H1 (cell line): Measurements from ENCODE around the gene KIR2DL1. TPM values are rescaled to one million over a fixed set of nuclear protein-coding genes. Genes with fewer than 3 reads are reported as not detected.

Experiments
- CTCF ChIA-PET: fragments of 300-600 bp; sonication (Branson Sonifier 250); formaldehyde crosslinking; loops from one replicate; lab custom pipeline; 2021; ENCODE audit not compliant: partially characterized antibody; lab: Charles Lee
- POLR2A ChIA-PET: fragments of 300-600 bp; sonication (Branson Sonifier 250); formaldehyde crosslinking; loops from one replicate; lab custom pipeline; 2021; ENCODE audit warnings: inconsistent platforms; ENCODE audit not compliant: partially characterized antibody; lab: Charles Lee
- DNase-seq, 2 experiments: peaks; one replicate each; pipeline versions ENCODE4 v3.0.0 to v3.0.0-alpha.2; 2010 to 2022; ENCODE audit warnings: low spot score in 2 of 2, low read depth in 1 of 2, mixed read lengths in 1 of 2
- FAIRE-seq: peaks from 2 replicates; lab custom pipeline; 2011; peaks lifted over from hg19 to GRCh38; lab: Jason Lieb, UNC
- H2AFZ ChIP-seq: 2 replicates; pipeline ENCODE4 v1.8.1; 2012; ENCODE audit warnings: low read length, inconsistent platforms
- H2AK5ac ChIP-seq: 2 replicates; pipeline ENCODE4 v1.6.1; 2013; ENCODE audit warnings: low read depth, low read length
- H2BK120ac ChIP-seq: replicated peaks from 2 replicates; pipeline ENCODE3; 2013; ENCODE audit warnings: low read depth, low read length, inconsistent platforms
- H2BK12ac ChIP-seq: 2 replicates; pipeline ENCODE4 v1.6.1; 2013; ENCODE audit warnings: low read depth, low read length
- H2BK15ac ChIP-seq: 2 replicates; pipeline ENCODE4 v1.6.1; 2013; ENCODE audit warnings: low read length
- H2BK20ac ChIP-seq: 2 replicates; pipeline ENCODE4 v1.6.1; 2013; ENCODE audit warnings: low read length
- H2BK5ac ChIP-seq: 2 replicates; pipeline ENCODE4 v1.6.1; 2013; ENCODE audit warnings: low read depth, low read length
- H3K14ac ChIP-seq: 2 replicates; pipeline ENCODE4 v1.6.1; 2013; ENCODE audit warnings: inconsistent platforms; ENCODE audit not compliant: insufficient read length
- H3K18ac ChIP-seq: 2 replicates; pipeline ENCODE4 v1.6.1; 2013; ENCODE audit warnings: low read length; ENCODE audit errors: extremely low read depth
- H3K23ac ChIP-seq: 2 replicates; pipeline ENCODE4 v1.6.1; 2013; ENCODE audit warnings: inconsistent platforms; ENCODE audit not compliant: insufficient read length
- H3K23me2 ChIP-seq: 2 replicates; pipeline ENCODE4 v1.6.1; 2013; ENCODE audit warnings: low read depth, low read length
- H3K27ac ChIP-seq: 2 replicates; pipeline ENCODE4 v1.6.1; 2011; ENCODE audit warnings: low read depth, low read length, inconsistent platforms
- H3K27me3 ChIP-seq, 4 experiments: replicated peaks in 1 of 4; 1 replicate in 1 of 4; 2 replicates in 3 of 4; pipeline versions ENCODE4 v1.6.1 to v1.8.1; 2011 to 2013; ENCODE audit warnings: low read length in 3 of 4, mild to moderate bottlenecking in 3 of 4, inconsistent platforms in 2 of 4, mixed read lengths in 2 of 4, moderate library complexity in 1 of 4; ENCODE audit not compliant: control insufficient read depth in 3 of 4, insufficient read depth in 3 of 4; ENCODE audit errors: extremely low read depth in 1 of 4
- H3K36me3 ChIP-seq, 4 experiments: 2 replicates each; pipeline versions ENCODE4 v1.6.1 to v1.8.1; 2011 to 2013; ENCODE audit warnings: mild to moderate bottlenecking in 4 of 4, low read length in 3 of 4, moderate library complexity in 2 of 4, control low read depth in 1 of 4, inconsistent platforms in 1 of 4; ENCODE audit not compliant: insufficient read depth in 4 of 4, control insufficient read depth in 2 of 4
- H3K4ac ChIP-seq: replicated peaks from 2 replicates; pipeline ENCODE3; 2013; ENCODE audit warnings: low read length, low read depth, mixed read lengths, inconsistent platforms; ENCODE audit not compliant: insufficient read length
- H3K4me1 ChIP-seq, 4 experiments: replicated peaks in 1 of 4; 1 replicate in 1 of 4; 2 replicates in 3 of 4; pipeline versions ENCODE4 v1.6.1 to v1.8.1; 2011 to 2013; ENCODE audit warnings: low read length in 3 of 4, inconsistent platforms in 2 of 4, mixed read lengths in 1 of 4; ENCODE audit not compliant: insufficient read depth in 4 of 4, control insufficient read depth in 3 of 4
- H3K4me2 ChIP-seq, 2 experiments: 2 replicates each; pipeline versions ENCODE4 v1.6.1 to v1.8.1; 2011 to 2013; ENCODE audit warnings: low read depth in 2 of 2, low read length in 2 of 2, control low read depth in 1 of 2, inconsistent platforms in 1 of 2, mild to moderate bottlenecking in 1 of 2; ENCODE audit not compliant: insufficient read depth in 1 of 2
- H3K4me3 ChIP-seq, 4 experiments: fragments of 200-600, 300-600 bp in 1 of 4; sonication (generic), shearing (Covaris generic), sonication (Bioruptor Twin) in 1 of 4; 2 replicates each; pipeline versions ENCODE4 v1.5.1 to v1.8.1; 2011 to 2016; ENCODE audit warnings: low read length in 4 of 4, low read depth in 3 of 4, control low read depth in 2 of 4, inconsistent platforms in 2 of 4, mild to moderate bottlenecking in 2 of 4, mixed read lengths in 1 of 4, moderate library complexity in 1 of 4; ENCODE audit not compliant: insufficient read depth in 2 of 4; ENCODE audit errors: extremely low read depth in 1 of 4
- H3K56ac ChIP-seq: replicated peaks from 2 replicates; pipeline ENCODE3; 2013; ENCODE audit warnings: low read depth, mild to moderate bottlenecking, mixed read lengths, low read length, inconsistent platforms; ENCODE audit not compliant: insufficient read length
- H3K79me1 ChIP-seq: 2 replicates; pipeline ENCODE4 v1.6.1; 2013; ENCODE audit warnings: low read depth, low read length, control low read depth
- H3K79me2 ChIP-seq, 2 experiments: 2 replicates each; pipeline versions ENCODE4 v1.6.1 to v1.8.1; 2012 to 2013; ENCODE audit warnings: low read length in 2 of 2, mild to moderate bottlenecking in 2 of 2, inconsistent platforms in 1 of 2; ENCODE audit not compliant: insufficient read depth in 2 of 2, control insufficient read depth in 1 of 2
- H3K9ac ChIP-seq, 4 experiments: replicated peaks in 1 of 4; 1 replicate in 1 of 4; 2 replicates in 3 of 4; pipeline versions ENCODE4 v1.6.1 to v1.8.1; 2011 to 2013; ENCODE audit warnings: low read depth in 3 of 4, low read length in 3 of 4, control low read depth in 2 of 4, mild to moderate bottlenecking in 2 of 4, moderate library complexity in 2 of 4, inconsistent platforms in 1 of 4; ENCODE audit errors: extremely low read depth in 1 of 4
- H3K9me3 ChIP-seq, 2 experiments: 2 replicates each; pipeline versions ENCODE4 v1.6.1 to v1.8.1; 2012 to 2013; ENCODE audit warnings: mild to moderate bottlenecking in 2 of 2, moderate library complexity in 2 of 2, control low read depth in 1 of 2, inconsistent platforms in 1 of 2, low read depth in 1 of 2, low read length in 1 of 2, mixed read lengths in 1 of 2; ENCODE audit not compliant: insufficient read depth in 2 of 2
- H4K20me1 ChIP-seq, 2 experiments: replicated peaks in 1 of 2; 2 replicates each; pipeline versions ENCODE3 to v1.8.1; 2011 to 2013; ENCODE audit warnings: inconsistent platforms in 2 of 2, low read length in 2 of 2, mild to moderate bottlenecking in 1 of 2; ENCODE audit not compliant: insufficient read depth in 2 of 2, control insufficient read depth in 1 of 2
- H4K5ac ChIP-seq: 2 replicates; pipeline ENCODE4 v1.6.1; 2013; ENCODE audit warnings: low read length, low read depth, mixed read lengths, inconsistent platforms; ENCODE audit not compliant: insufficient read length
- H4K8ac ChIP-seq: 2 replicates; pipeline ENCODE4 v1.8.0; 2013; ENCODE audit warnings: mild to moderate bottlenecking, moderate library complexity, low read length, inconsistent platforms; ENCODE audit not compliant: insufficient read depth; ENCODE audit errors: extremely low read depth
- H4K91ac ChIP-seq: replicated peaks from 2 replicates; pipeline ENCODE3; 2013; ENCODE audit warnings: low read length, mixed read lengths, inconsistent platforms; ENCODE audit not compliant: insufficient read length
- ASH2L ChIP-seq: fragments of 200-600, 300-600 bp; sonication (generic); IDR thresholded peaks from one replicate; pipeline ENCODE4 v1.7.1; 2017; ENCODE audit warnings: low read length
- BCL11A ChIP-seq, 2 experiments: IDR thresholded peaks; one replicate each; pipeline ENCODE4 v1.6.1; 2011; ENCODE audit warnings: low read depth in 2 of 2, low read length in 2 of 2, mild to moderate bottlenecking in 2 of 2
- BRCA1 ChIP-seq: IDR thresholded peaks from 2 replicates; pipeline ENCODE4 v1.6.1; 2012; ENCODE audit warnings: low read depth, low read length, improper control_type of control experiment
- E2F6 ChIP-seq: IDR thresholded peaks from 2 replicates; pipeline ENCODE4 v1.6.1; 2012; ENCODE audit warnings: inconsistent platforms
- EZH2 ChIP-seq: fragments of 200-600 bp; sonication (generic); IDR thresholded peaks from 2 replicates; pipeline ENCODE4 v1.7.1; 2012; ENCODE audit warnings: low read depth, mild to moderate bottlenecking, moderate library complexity, low read length, inconsistent platforms; ENCODE audit not compliant: severe bottlenecking
- NANOG ChIP-seq: IDR thresholded peaks from 2 replicates; pipeline ENCODE4 v1.6.1; 2011; ENCODE audit warnings: low read length, low read depth, mild to moderate bottlenecking, inconsistent platforms; ENCODE audit not compliant: insufficient read depth, poor library complexity, severe bottlenecking
- POLR2A ChIP-seq, 2 experiments: IDR thresholded peaks; 1 replicate in 1 of 2; 2 replicates in 1 of 2; pipeline ENCODE4 v1.6.1; 2011; ENCODE audit warnings: low read depth in 2 of 2, low read length in 2 of 2, mild to moderate bottlenecking in 2 of 2; ENCODE audit errors: control extremely low read depth in 1 of 2
- RAD21 ChIP-seq, 2 experiments: IDR thresholded peaks in 1 of 2; conservative IDR thresholded peaks in 1 of 2; 2 replicates each; pipeline ENCODE4 v1.6.1; 2011; ENCODE audit warnings: low read depth in 2 of 2, low read length in 2 of 2, improper control_type of control experiment in 1 of 2, inconsistent platforms in 1 of 2, mild to moderate bottlenecking in 1 of 2, moderate library complexity in 1 of 2
- SAP30 ChIP-seq: fragments of 300-600 bp; sonication (generic); IDR thresholded peaks from 2 replicates; pipeline ENCODE4 v1.7.1; 2012; ENCODE audit warnings: low read length, moderate library complexity, mild to moderate bottlenecking, inconsistent platforms; ENCODE audit not compliant: insufficient read depth, insufficient replicate concordance
- SIN3A ChIP-seq, 2 experiments: IDR thresholded peaks in 1 of 2; conservative IDR thresholded peaks in 1 of 2; 2 replicates each; pipeline ENCODE4 v1.6.1; 2011 to 2012; ENCODE audit warnings: low read length in 2 of 2, improper control_type of control experiment in 1 of 2, low read depth in 1 of 2, mild to moderate bottlenecking in 1 of 2
- SRF ChIP-seq: IDR thresholded peaks from 2 replicates; pipeline ENCODE4 v1.6.1; 2011; ENCODE audit warnings: mild to moderate bottlenecking, low read depth, low read length, moderate library complexity
- TAF1 ChIP-seq: IDR thresholded peaks from 2 replicates; pipeline ENCODE4 v1.6.1; 2011; ENCODE audit warnings: mild to moderate bottlenecking, low read depth, low read length
- TAF7 ChIP-seq: optimal IDR thresholded peaks from 2 replicates; pipeline ENCODE3; 2011; ENCODE audit warnings: low read depth, mild to moderate bottlenecking, inconsistent platforms, low read length, moderate library complexity, borderline replicate concordance
- TBP ChIP-seq: IDR thresholded peaks from 2 replicates; pipeline ENCODE4 v1.6.1; 2011; ENCODE audit warnings: low read depth, low read length, improper control_type of control experiment
- WGBS, 2 experiments: shearing (Covaris generic) in 1 of 2; methylation state at CpG; one replicate each; pipeline versions ENCODE4 v1.1.6 to v1.1.7; 2013 to 2015; ENCODE audit warnings: low lambda C conversion rate in 2 of 2, mixed read lengths in 2 of 2, inconsistent platforms in 1 of 2, low coverage in 1 of 2, missing lambda C conversion rate in 1 of 2; ENCODE audit not compliant: insufficient replicate concordance in 2 of 2, insufficient coverage in 1 of 2, insufficient read length in 1 of 2; ENCODE audit errors: extremely low coverage in 1 of 2, missing lambda C conversion rate in 1 of 2; 5-methylcytosine and 5-hydroxymethylcytosine counted together
- polyA plus RNA-seq, 7 experiments: library from polyadenylated mRNA; depleted of rRNA in 3 of 7; stranded (reverse) in 5 of 7; unstranded in 2 of 7; fragments of >200 nt in 5 of 7; fragments of 200-250 nt in 2 of 7; gene quantifications; 1 replicate in 5 of 7; 2 replicates in 1 of 7; 4 replicates in 1 of 7; pipeline versions ENCODE4 v1.2.1 to v1.2.3, GENCODE V29; 2011 to 2013; ENCODE audit warnings: missing spikeins in 2 of 7, mixed read lengths in 2 of 7
- total RNA-seq: library from RNA; stranded (reverse); fragmentation: NEBNext Ultra II Directional; extraction: Animal tissue kit (Norgen Biotek cat#: 25700); gene quantifications from 2 replicates; pipeline ENCODE4 v1.2.1, GENCODE V29; 2021

KIR2DL1 gene
- total and polyA plus RNA-seq, 2 of the 8 experiments (the other 6 are each of a cell fraction or from before 2014, with no cell fraction given): not detected

DNA sequence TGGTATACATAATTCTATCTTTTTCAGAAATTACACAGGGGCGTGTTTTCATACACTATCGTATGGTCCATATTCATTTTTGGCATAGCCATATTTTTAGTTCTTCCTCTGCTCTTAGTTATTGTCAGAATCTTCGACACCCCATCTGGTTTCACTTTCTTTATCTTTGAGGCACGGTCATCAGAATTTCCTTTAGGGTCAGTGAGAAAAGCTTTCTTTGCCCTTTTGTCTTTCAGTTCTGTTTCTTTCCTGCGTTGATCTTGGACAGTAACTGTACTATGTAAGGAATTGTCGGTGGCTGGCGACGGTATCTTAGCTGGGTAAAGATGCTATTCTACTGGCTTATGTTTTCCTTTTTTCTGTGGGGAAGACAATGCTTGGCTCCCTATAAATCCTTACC lies 23.2 kb downstream of the KIR2DL1 start:
- Histone ChIP-seq H4K91ac (no peak overlapping the region), H4K20me1 (no peaks in the 10 kb centered on the region), H2BK5ac (no peak overlapping the region), H3K56ac (no peak overlapping the region), H3K9ac (no peak overlapping the region), H3K23ac (no peak overlapping the region), H3K18ac (no peak overlapping the region), H2AK5ac (no peak overlapping the region), H3K79me2 (no peaks in the 10 kb centered on the region), H3K23me2 (no peaks in the 10 kb centered on the region), H4K5ac (no peak overlapping the region), H4K8ac (no peak overlapping the region), H2BK12ac (no peak overlapping the region), H3K4me1 (no peaks in the 10 kb centered on the region), H3K4me3 (no peak overlapping the region), H3K9me3 (peaks cover 57 to 70% of the 10 kb centered on the region in 2 experiments), H2AFZ (no peak overlapping the region), H3K36me3 (no peaks in the 10 kb centered on the region), H3K14ac (no peak overlapping the region), H3K4ac (no peak overlapping the region), H2BK20ac (no peak overlapping the region), H2BK120ac (no peak overlapping the region), H2BK15ac (no peak overlapping the region), H3K4me2 (no peak overlapping the region), H3K27me3 (no peaks in the 10 kb centered on the region), H3K79me1 (no peaks in the 10 kb centered on the region), H3K27ac (no peak overlapping the region)
- 82% methylated on average over 8 of the region's 8 CpGs; no CpG with 5 or more reads in 1 of the 2 experiments for WGBS, 2 experiments
- DNase-seq: no peak
- POLR2A ChIA-PET: no interaction called here
- TF ChIP-seq ASH2L: no peak
- no peak for TF ChIP-seq SRF
- TF ChIP-seq BRCA1: no peak
- TF ChIP-seq BCL11A (IDR thresholded peaks at IDR 0.05; ENCODE audit: low read depth in 2 of 2, low read length in 2 of 2): no peak
- no peak for TF ChIP-seq SAP30
- no peak for TF ChIP-seq TAF1
- TF ChIP-seq SIN3A (conservative IDR thresholded peaks at IDR 0.05 in 1 of 2, IDR thresholded peaks at IDR 0.05 in 1 of 2; ENCODE audit: low read depth in 1 of 2, low read length in 2 of 2): no peak
- no peak for TF ChIP-seq POLR2A (IDR thresholded peaks at IDR 0.05; ENCODE audit: control extremely low read depth in 1 of 2, low read depth in 2 of 2, low read length in 2 of 2)
- TF ChIP-seq NANOG: no peak
- TF ChIP-seq EZH2: no peak
- TF ChIP-seq TAF7: no peak
- no peak for TF ChIP-seq E2F6
- no peak for TF ChIP-seq RAD21 (IDR thresholded peaks at IDR 0.05 in 1 of 2, conservative IDR thresholded peaks at IDR 0.05 in 1 of 2; ENCODE audit: low read depth in 2 of 2, low read length in 2 of 2)
- no peak for TF ChIP-seq TBP
- no peak for FAIRE-seq
- CTCF ChIA-PET: no interaction called here
